Measurements from ENCODE around the gene EFL1. TPM values are rescaled to one million over a fixed set of nuclear protein-coding genes. Genes with fewer than 3 reads are reported as not detected.

Gene EFL1
- total and polyA plus RNA-seq, 2 donors (not counting 3 experiments of a cell fraction or from before 2014, with no cell fraction given) = 6.6 to 21.9 TPM

GRCh38 chr15:82181371-82181770 is 81.2 kb downstream of the EFL1 start:
- dilution Hi-C loops (cut with MboI; ENCODE audit: extremely low pct_ligation_motif_present, low sequenced_read_pairs) (no loop called here), intact Hi-C loops (cut with micrococcal nuclease) (no loop called here)
- no peak overlapping the region for H3K27ac ChIP-seq (ENCODE audit: insufficient read depth, low read depth, low read length)
- H3K4me3 ChIP-seq (replicated peaks in 1 of 3; ENCODE audit: insufficient read depth in 1 of 3, low read depth in 1 of 3, low read length in 3 of 3) = no peak overlapping the region
- no peaks in the 10 kb centered on the region for H4K20me1 ChIP-seq (replicated peaks; ENCODE audit: control insufficient read depth, extremely low read depth, insufficient read depth, low read length)
- H3K79me2 ChIP-seq (ENCODE audit: control insufficient read depth, insufficient read depth, low read length) = no peaks in the 10 kb centered on the region
- no peaks in the 10 kb centered on the region for H3K4me1 ChIP-seq (ENCODE audit: control insufficient read depth, extremely low read depth, insufficient read depth, low read length)
- ChIA-PET CTCF (interaction anchor here (1.0 to 2.5 kb wide), 4 partner anchors 9 to 119 kb away, joined by 3 to 13 read pairs (median 3); no protein-coding TSS in a partner anchor), POLR2A (no interaction called here)
- H3K9ac ChIP-seq (replicated peaks; ENCODE audit: extremely low read depth, insufficient read depth, low read length) = no peak overlapping the region
- H3K36me3 ChIP-seq (ENCODE audit: control insufficient read depth in 2 of 2, extremely low read depth in 1 of 2, insufficient read depth in 2 of 2, low read length in 2 of 2) = no peaks in the 10 kb centered on the region
- DNase-seq (ENCODE audit: low read depth, low spot score) (no peak), FAIRE-seq (no peak)
- no peaks in the 10 kb centered on the region for H3K27me3 ChIP-seq (ENCODE audit: control insufficient read depth in 2 of 2, insufficient read depth in 2 of 2, low read length in 2 of 2)
- no peak for TF ChIP-seq POLR2AphosphoS5 (IDR thresholded peaks at IDR 0.05; ENCODE audit: insufficient read depth, low read depth, low read length)
- no peak for TF ChIP-seq JUN (IDR thresholded peaks at IDR 0.05; ENCODE audit: borderline replicate concordance, insufficient read depth, insufficient read length, low read depth)
- TF ChIP-seq GATA2 (IDR thresholded peaks at IDR 0.05; ENCODE audit: insufficient read depth, insufficient read length, low read depth, low read length) = no peak
- no peak overlapping the region for H2AFZ ChIP-seq (ENCODE audit: low read depth, low read length)
- no peaks in the 10 kb centered on the region for H3K9me3 ChIP-seq (replicated peaks; ENCODE audit: control insufficient read depth, insufficient read depth, low read length)
- H3K4me2 ChIP-seq (ENCODE audit: insufficient read depth, low read length) = no peak overlapping the region
- no peaks in the 10 kb centered on the region for H3K9me1 ChIP-seq (replicated peaks; ENCODE audit: control insufficient read depth, extremely low read depth, insufficient read depth, low read length)
- no TSS peak for BruUV-seq (replicated peaks)

DNA sequence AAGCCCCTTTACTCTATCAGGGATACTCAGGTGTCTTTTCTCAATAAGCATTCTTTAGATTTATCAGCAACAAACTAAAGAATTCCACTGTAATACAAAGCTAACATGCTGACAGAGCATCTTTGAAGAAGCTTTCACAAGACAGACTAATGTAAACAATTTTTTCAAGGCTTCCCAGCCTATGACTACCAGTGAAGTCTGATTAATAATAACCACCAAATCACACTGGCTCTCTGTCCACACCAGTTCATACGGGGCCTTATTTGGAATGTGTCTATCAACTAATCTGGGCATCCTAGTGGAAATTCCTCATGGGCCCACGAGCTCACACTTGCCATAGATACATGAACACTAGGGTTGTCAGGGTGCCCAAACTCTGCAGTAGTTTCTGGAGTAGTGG is 84.5 kb downstream of the EFL1 start:
- Histone ChIP-seq H3K4me2 (ENCODE audit: insufficient read depth, low read length) (no peak overlapping the region), H3K36me3 (ENCODE audit: control insufficient read depth in 2 of 2, extremely low read depth in 1 of 2, insufficient read depth in 2 of 2, low read length in 2 of 2) (no peaks in the 10 kb centered on the region), H2AFZ (ENCODE audit: low read depth, low read length) (no peak overlapping the region), H3K9me3 (replicated peaks; ENCODE audit: control insufficient read depth, insufficient read depth, low read length) (no peaks in the 10 kb centered on the region), H3K9ac (replicated peaks; ENCODE audit: extremely low read depth, insufficient read depth, low read length) (no peak overlapping the region), H3K79me2 (ENCODE audit: control insufficient read depth, insufficient read depth, low read length) (no peaks in the 10 kb centered on the region), H4K20me1 (replicated peaks; ENCODE audit: control insufficient read depth, extremely low read depth, insufficient read depth, low read length) (no peaks in the 10 kb centered on the region), H3K4me3 (replicated peaks in 1 of 3; ENCODE audit: insufficient read depth in 1 of 3, low read depth in 1 of 3, low read length in 3 of 3) (no peak overlapping the region), H3K9me1 (replicated peaks; ENCODE audit: control insufficient read depth, extremely low read depth, insufficient read depth, low read length) (no peaks in the 10 kb centered on the region), H3K4me1 (ENCODE audit: control insufficient read depth, extremely low read depth, insufficient read depth, low read length) (no peaks in the 10 kb centered on the region), H3K27me3 (ENCODE audit: control insufficient read depth in 2 of 2, insufficient read depth in 2 of 2, low read length in 2 of 2) (no peaks in the 10 kb centered on the region), H3K27ac (ENCODE audit: insufficient read depth, low read depth, low read length) (no peak overlapping the region)
- CTCF ChIA-PET = interaction anchor here (0.8 to 0.9 kb wide), 2 partner anchors 16 to 78 kb away, joined by 3 read pairs; no protein-coding TSS in a partner anchor
- dilution Hi-C loops (cut with MboI; ENCODE audit: extremely low pct_ligation_motif_present, low sequenced_read_pairs) (no loop called here), intact Hi-C loops (cut with micrococcal nuclease) (no loop called here)
- POLR2A ChIA-PET = no interaction called here
- DNase-seq (ENCODE audit: low read depth, low spot score) (no peak), FAIRE-seq (no peak)
- BruUV-seq (replicated peaks) = no TSS peak
- TF ChIP-seq FOS (IDR thresholded peaks at IDR 0.05; ENCODE audit: borderline replicate concordance, insufficient read depth, low read length) (no peak), POLR2AphosphoS5 (IDR thresholded peaks at IDR 0.05; ENCODE audit: insufficient read depth, low read depth, low read length) (no peak), EZH2 (IDR thresholded peaks at IDR 0.05; ENCODE audit: borderline replicate concordance, low read depth, low read length, severe bottlenecking) (no peak), POLR2A (IDR thresholded peaks at IDR 0.05; ENCODE audit: low read depth, low read length) (no peak), JUN (IDR thresholded peaks at IDR 0.05; ENCODE audit: borderline replicate concordance, insufficient read depth, insufficient read length, low read depth) (no peak), GATA2 (IDR thresholded peaks at IDR 0.05; ENCODE audit: insufficient read depth, insufficient read length, low read depth, low read length) (no peak), CTCF (IDR thresholded peaks at IDR 0.05; ENCODE audit: extremely low read depth in 1 of 2, insufficient read depth in 1 of 2, low read depth in 1 of 2, low read length in 2 of 2) (no peak), MAX (IDR thresholded peaks at IDR 0.05; ENCODE audit: insufficient read depth, insufficient read length) (no peak), MYC (IDR thresholded peaks at IDR 0.05; ENCODE audit: low read depth, low read length) (no peak)

All from endothelial cell of umbilical vein (primary cell).